GM19238 (cell line): ENCODE measurements around the gene SPAG8.
A peak's percentile ranks its signal among the peaks of the same experiment; 100 is the strongest.

Source experiments
- DNase-seq: peaks from one replicate; pipeline ENCODE4 v3.0.0; 2011; ENCODE audit warnings: low spot score; ENCODE audit not compliant: insufficient read length

The SPAG8 gene, protein sequence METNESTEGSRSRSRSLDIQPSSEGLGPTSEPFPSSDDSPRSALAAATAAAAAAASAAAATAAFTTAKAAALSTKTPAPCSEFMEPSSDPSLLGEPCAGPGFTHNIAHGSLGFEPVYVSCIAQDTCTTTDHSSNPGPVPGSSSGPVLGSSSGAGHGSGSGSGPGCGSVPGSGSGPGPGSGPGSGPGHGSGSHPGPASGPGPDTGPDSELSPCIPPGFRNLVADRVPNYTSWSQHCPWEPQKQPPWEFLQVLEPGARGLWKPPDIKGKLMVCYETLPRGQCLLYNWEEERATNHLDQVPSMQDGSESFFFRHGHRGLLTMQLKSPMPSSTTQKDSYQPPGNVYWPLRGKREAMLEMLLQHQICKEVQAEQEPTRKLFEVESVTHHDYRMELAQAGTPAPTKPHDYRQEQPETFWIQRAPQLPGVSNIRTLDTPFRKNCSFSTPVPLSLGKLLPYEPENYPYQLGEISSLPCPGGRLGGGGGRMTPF

DNA sequence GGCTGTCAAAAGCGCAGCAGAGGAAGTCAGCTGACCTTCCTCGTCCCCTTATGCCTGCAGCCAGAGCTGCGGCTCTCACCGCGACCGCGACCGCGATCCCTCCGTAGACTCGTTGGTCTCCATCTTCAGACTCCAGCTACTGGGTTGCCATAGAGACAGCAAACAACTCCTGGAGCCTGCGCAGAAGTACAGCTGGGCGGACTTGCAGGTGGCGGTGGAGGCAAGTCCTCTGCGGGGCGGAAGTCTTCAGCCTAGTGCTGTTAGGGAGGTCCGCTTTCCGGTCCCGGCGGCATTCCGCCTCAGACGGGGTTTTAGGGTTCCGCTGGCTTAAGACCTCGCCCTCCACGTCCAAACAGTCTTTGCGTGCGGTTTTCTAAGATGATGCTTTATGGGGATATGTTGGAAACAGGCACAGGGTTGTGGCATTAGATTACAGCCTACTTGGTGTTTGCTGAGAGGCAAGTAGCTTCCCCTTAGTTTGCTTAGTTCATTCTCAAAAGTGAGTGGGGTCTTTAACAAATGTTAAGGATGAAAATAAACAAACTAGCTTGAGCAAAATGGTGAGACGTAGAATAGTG lies at the start of gene SPAG8:
TSS of gene SPAG8 (minus strand) at position 238 of the 578 bp plus-strand sequence. CDS start at position 123, 115 bp downstream.
- peak; percentile 96 for DNase-seq

DNA sequence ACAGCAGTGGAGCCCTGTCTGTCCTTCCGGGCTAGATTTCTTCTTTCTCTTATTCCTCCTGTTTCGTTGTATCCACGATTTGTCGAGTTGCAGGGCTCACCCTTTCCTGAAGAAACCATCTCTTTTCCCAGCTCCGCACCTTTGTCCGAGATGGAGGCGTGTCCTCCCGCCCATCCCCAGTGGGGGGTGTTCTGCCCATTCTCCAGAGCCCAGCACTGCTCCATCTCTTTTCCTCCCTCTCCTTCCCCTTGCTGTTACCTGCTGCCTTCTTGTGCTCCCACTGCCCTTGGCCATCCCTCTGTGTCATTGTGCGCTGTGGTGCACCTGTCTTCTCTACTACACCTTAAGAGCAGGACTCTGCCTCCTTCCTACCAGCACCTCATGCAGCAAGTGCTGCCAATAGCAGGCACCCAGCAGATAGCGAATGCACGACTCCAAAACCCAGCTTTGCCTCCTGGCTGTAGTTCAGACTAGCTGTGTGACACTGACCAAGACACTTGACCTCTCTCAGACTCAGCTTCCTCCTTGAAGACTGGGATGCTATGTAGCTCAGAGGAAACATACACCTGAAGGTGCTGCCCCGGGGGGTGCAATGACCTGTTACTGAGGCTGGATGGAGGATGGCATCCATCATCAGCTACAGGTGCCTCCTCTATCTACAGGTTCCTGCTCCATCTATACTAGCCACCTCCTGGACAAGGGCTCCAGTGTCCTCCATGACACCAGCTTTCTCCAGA lies 49.3 kb upstream of the SPAG8 start:
- DNase-seq: no peak

DNA sequence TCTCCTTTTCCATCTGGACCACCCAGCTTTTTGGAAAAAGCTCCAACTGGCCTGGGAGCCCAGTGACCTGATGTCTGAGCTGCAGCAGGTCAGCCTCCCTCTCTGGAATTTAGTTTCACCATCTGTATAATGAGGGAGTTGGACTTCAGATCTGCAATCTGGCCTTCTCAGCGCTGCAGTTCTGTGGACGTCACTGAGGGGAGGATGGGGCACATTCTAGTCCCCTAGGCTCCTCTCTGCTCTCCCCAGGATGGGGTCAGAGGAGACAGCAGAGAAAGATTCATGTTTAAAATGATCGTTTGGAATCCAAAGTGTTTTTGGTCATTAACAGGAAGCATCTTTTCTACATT lies 47.9 kb upstream of the SPAG8 start:
- DNase-seq: no peak

DNA sequence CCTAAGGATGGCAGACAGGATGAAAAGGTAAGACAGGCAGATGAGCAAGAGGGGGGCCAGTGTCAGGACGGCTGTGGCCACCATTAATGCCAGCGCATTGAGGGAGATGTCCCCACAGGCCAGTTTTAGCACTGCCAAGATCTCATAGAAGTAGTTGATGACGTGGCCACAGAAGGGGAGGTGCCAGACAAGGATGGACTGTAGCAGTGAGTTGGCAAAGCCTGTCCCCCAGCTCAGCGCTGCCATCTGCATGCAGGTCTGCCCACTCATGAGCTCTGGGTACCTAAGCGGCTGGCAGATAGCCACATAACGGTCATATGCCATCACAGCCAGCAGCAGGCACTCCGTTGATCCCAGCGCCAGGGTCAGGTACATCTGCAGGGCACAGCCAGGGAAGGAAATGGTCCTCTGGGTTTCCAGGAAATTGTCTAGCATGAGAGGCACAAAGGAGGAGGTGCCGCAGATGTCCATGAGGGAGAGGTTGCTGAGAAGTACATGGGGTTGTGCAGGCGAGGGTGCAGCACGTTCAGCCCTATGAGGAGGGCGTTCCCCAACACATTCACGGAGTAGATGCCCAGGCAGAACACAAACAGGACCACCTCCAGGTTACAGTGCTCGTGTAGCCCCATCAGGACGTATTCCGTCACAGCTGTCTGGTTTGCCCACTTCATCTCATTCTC lies 47.4 kb upstream of the SPAG8 start:
- no peak for DNase-seq

DNA sequence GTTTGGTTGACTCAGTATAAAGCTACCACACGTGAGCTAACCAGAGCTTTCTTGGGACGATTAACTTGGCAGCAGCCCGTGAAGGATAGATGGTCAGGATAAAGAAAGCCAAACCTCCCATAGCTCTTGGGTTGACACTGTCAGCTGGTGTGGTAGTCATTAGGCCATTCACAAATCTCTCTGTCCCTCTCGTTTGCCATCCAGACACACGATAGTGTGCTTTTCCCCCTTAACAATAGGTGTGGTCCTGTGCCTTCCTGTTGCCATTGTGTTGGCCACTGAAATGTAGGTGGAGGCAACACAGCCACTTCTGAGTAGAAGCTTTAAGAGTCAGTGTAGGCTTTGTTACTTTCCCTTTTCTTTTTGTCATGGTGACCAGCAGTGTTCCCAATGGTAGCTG lies 46.4 kb upstream of the SPAG8 start:
- no peak for DNase-seq

DNA sequence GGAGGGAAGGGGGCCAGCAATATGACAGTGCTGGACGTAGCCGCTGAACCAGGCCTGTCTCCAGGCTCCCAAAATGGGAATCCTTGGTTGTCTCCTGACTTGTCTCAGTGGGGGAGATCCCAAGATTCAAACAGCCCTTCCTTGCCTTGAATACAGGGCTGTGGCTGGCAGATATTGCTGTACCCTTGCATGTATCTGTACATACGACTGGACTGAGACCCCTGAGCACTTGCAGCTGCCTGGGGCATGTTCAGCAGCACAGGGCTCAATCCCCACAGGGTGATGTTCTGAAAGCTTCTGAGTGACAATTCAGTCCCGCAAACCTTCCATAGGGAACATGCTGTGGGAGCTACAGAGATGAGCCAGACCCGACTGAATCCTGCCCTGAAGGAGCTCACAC lies 44.8 kb upstream of the SPAG8 start:
- DNase-seq: no peak

DNA sequence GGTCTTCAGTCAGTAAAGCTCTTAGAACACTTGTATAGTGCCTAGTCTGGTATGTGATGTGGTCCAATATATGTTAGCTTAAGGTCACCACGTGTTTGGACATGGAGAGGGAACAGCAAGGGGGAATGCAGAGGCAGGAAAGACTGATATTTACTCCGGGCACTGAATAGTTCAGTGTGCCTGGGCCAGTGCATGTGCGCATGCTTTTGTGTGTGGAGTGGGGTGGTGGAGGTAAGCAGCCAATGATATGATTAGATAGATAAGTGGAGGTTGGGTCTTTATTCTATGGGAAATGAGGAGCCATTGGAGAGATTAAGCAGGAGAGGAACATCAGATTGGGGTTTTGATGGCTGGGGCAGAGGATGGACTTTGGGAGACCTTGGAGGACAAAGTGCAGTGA lies 44.1 kb upstream of the SPAG8 start:
- no peak for DNase-seq

DNA sequence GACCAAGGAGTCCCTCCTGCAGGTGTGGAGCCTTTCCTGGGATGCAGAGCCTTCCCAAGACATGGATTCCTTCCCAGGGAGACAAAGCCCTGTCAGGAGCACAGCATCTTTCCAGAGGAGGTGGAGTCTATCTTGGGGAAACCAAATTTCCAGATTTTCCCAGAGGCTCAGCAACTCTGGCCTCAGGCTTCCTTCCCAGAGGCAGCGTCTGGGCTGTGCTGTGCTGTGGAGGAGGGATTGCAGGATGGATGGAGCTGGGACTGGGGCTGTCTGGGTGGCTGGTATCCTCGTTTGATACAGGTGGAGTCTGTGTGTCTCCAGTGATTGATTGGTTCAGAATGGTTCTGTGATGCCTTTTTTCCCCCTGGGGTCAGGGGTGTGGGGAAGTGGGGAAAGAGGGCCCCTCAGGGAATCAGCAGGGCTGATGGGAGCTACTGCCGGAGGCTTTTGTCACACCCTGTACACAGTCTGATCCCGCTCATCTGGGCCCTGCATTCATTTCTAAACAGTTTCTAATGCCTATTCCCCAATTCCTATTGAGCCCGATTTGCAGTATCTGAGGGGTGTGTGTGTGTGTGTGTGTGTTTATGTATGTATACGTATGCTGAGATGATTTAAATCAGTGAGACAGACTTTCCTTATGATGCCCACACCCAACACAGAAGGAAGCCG lies 42.2 kb upstream of the SPAG8 start:
- DNase-seq: no peak

DNA sequence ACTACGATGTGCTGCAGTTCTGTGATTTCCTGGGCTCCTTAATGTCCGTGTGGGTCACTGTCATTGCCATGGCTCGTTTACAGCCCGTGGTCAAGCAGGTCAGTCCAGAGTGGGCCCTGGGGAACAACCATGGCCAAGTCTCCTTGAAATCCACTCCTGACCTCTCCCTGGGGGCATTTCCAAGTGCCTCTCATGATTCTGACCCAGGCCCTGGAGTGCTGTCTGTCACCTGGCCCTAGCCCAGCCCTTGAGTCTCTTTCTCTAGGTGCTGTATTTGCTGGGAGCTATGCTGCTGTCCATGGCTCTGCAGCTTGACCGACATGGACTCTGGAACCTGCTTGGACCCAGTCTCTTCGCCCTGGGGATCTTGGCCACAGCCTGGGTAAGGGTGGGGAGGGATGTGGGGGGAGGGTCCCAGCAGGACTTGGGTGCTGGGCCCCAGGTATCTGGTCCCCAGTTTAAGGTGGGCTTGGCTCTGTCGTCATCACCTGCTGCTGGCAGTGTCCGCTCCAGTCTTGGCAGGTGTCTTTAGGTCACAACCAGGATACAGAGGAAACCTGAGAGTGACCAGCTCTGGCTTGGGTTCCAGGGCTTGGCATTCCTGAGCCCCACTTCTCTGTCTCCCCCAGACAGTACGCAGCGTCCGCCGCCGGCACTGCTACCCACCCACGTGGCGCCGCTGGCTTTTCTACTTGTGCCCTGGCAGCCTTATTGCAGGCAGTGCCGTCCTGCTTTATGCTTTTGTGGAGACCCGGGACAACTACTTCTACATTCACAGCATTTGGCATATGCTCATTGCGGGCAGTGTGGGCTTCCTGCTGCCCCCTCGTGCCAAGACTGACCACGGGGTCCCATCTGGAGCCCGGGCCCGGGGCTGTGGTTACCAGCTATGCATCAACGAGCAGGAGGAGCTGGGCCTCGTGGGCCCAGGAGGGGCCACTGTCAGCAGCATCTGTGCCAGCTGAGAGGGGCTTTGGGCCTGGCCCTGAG lies 41.1 kb upstream of the SPAG8 start:
- no peak for DNase-seq

DNA sequence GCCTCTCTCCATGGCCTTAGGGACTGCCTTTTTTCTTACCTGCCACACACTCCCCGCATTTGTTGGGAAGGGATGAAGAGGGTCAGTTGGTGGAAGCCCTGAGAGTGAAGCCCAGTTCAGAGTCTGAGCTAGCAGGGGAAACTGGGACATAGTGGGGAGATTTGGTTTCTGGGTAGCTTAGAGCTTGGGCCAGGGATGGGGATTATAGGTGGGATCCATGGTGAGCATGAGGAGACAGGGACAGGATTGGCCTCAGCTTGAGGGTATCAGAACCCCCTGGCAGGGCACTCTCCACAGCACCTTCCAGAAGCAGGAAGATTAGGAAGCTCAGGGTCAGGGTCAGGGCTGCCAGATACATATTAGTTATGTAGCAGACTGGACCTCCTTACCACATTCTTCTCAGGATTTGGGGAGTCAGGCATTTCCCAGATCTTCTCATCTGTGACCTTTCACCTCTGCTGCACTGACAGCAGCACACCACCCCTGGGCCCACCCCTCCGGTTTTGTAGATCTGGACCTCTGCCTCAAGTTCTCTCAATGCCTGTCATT lies 40.3 kb upstream of the SPAG8 start:
- no peak for DNase-seq

DNA sequence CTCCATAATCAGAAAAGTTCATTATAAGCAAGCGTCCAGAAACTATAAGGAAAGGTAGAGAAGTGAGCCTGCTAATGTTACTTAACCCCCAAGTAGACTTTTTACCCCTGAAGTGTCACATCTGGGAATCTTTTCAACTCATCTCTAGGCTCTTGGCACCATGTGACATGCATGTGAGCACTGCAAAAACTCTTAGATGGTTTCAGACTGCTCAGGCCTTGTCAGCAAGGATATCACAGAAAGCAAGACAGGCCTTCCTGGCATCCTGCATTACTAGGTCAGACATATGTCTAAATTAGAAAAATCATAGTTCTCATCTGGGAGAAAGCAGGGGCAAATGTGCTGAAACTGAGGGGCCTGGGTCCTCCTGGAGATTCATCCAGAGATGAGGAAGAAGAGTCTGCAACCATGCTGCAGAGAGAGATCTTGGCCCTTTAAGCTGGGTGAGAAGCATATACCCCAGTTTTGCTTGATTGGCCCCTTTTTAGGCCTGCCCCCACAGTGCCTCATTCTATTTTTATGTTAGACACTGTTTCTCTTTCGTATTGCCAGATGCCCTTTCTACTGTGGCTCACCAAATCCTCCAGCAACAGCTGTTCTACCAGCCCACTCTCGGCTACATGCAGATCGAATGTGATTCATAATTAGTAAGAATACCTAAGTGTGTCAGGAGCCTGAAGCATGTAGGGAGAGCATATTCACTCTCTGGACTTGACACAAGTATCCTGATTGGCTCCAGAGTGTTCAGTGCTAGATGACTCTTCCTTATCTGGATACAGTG lies 35.9 kb upstream of the SPAG8 start:
- peak; percentile 79 for DNase-seq

DNA sequence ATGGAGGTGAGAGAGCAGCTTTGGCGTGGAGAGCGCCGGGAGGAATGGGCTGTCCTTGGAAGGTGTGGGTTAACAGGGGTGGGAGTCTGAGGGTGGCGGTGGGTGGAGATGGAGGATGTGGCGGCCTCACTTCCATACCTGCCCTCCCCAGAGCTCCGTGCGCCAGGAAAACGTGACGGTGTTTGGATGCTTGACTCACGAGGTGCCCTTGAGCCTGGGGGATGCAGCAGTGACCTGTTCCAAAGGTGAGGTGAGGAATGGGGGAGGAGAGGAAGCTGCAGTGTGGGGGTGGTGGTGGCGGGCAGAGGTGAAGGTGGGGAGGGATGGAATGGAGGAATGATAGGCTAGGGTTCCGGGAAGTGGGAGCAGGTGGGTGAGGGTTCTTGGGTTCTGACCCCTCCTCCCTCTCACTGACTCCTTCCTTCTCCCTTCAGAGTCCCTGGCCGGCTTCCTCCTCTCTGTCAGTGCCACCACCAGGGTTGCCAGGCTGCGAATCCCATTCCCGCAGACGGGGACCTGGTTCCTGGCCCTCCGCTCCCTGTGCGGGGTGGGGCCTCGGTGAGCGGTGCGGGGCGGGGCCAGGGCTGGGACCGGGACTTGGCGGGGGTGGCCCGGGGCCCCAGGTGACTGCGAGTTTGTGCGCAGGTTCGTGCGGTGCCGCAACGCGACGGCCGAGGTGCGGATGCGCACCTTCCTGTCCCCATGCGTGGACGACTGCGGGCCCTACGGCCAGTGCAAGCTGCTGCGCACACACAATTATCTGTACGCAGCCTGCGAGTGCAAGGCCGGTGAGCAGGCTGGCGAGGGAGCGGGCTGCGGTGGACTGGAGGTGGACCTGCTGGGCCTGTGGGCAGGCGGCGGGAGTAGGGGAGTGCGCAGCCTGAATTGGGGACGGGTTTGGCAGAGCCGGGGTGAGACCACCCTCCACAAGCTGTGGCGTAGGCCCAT lies 34.0 kb upstream of the SPAG8 start:
- DNase-seq: no peak

DNA sequence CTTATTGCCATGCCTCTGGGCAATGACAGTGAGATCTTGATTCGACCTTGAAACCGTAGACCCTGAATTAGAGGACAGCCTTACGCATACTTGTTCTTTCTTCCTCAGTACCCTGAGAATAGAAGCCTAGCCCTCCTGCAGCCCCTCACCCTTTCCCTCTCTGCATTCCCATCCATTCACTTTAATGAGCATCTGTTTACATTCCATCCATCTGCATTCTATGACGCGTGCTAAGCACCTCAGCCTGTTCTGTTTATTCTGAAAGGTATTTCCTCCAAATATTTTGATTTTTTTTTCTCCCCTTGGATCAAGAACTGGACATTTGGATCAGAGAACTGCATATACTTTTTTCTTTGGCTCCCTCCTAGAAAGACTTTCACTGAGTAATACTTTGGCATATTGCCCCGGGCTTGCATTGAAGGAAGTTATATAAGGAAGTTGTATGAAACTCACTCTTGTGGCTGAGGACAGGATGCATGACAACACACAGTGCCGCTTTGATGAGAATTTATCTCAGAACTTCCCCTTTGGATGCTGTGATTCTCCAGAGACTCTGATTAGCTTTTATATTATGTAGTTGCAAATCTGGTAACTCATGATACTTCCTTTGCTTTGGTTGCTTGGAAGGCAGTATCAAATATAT lies 32.7 kb upstream of the SPAG8 start:
- no peak for DNase-seq

DNA sequence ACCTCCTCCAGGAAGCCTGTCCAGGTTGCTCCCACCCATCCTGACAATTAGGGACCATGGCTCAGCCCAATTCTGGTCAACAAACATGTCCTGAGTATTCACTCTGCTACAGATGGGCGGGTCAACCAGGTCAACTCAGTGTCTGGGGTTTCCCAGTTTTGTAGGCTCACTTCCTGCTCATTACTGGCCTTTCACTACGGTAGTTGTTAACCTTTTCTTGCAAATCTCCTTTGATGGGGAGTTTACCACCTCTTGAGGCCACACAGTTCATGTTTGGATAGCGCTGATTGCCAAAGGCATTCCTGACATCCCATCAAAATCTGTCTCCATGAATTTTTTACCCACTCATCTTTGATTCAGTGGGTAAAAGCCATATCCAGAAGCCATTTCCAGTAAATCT lies 30.7 kb upstream of the SPAG8 start:
- DNase-seq: peak; percentile 54

DNA sequence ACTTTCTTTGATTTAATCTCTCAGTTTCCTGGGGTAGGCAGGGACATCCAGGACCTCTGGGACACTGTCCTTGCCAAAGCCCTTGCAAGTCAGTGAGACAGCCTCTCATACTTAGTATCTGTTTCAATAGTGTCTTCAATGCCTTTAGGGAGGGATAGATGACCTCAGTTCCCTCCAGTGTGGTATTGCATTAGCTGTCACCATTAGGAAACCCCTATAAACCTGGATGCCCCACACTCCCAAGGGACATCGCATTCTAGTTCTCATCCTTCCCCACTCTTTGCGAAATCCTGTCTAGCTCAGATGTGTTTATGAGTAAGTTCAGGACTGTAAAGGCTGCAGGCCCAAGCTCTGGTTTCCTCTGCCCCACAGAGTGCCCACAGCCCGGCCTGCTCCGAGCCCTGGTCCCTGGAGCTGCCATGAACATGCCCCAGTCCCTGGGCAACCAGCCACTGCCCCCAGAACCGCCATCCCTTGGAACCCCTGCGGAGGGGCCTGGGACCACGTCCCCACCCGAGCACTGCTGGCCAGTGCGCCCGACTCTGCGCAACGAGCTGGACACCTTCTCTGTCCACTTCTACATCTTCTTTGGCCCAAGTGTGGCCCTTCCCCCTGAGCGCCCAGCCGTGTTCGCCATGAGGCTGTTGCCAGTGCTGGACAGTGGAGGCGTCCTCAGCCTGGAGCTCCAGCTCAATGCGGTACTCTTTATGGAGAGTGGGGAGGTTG lies 30.1 kb upstream of the SPAG8 start:
- DNase-seq: no peak

DNA sequence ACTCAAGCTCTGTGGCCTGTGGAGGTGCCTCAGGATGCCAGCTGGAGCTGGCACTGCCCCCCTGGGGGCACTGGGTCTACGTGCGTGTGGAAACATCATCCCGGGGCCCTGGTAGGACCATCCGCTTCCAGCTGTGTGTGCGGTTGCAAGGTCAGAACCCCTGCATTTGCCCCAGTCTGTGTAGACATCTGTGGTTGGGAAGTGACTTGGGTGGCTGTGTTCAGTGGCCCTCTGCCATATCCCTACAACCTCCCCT lies 29.5 kb upstream of the SPAG8 start:
- no peak for DNase-seq
